K562 (cell line): ENCODE measurements around the gene TAS2R4. TPM values are rescaled to one million over a fixed set of nuclear protein-coding genes. Genes with fewer than 3 reads are reported as not detected.

Source experiments
- ESRRB ChIP-seq: fragments of 250-450 bp; sonication (Bioruptor Pico); IDR thresholded peaks from 2 replicates; pipeline ENCODE4 v1.5.0; 2020; ENCODE audit warnings: mild to moderate bottlenecking, moderate library complexity, borderline replicate concordance
- GTF2E2 ChIP-seq: fragments of 200-800 bp; sonication (Bioruptor generic); IDR thresholded peaks from 2 replicates; pipeline ENCODE4 v1.6.1; 2016; ENCODE audit warnings: missing genetic modification characterization, missing compliant biosample characterization
- HMG20A ChIP-seq: fragments of 450-650 bp; formaldehyde crosslinking; conservative IDR thresholded peaks from 2 replicates; pipeline ENCODE4 v1.4.0; 2020; ENCODE audit warnings: mild to moderate bottlenecking, mixed read lengths
- HMG20B ChIP-seq: fragments of 250-450 bp; sonication (Bioruptor Pico); IDR thresholded peaks from 2 replicates; pipeline ENCODE4 v1.5.0; 2021; ENCODE audit warnings: mild to moderate bottlenecking
- RBFOX2 ChIP-seq: fragments of 200-400 bp; formaldehyde crosslinking; IDR thresholded peaks from 2 replicates; pipeline ENCODE4 v1.6.1; 2017; ENCODE audit warnings: low read depth, mild to moderate bottlenecking, low read length, moderate library complexity
- RBM34 ChIP-seq: fragments of 200-400 bp; formaldehyde crosslinking; IDR thresholded peaks from 2 replicates; pipeline ENCODE4 v1.6.1; 2018; ENCODE audit warnings: low read length, borderline replicate concordance; ENCODE audit not compliant: insufficient read depth
- THRAP3 ChIP-seq: fragments of 450-650 bp; IDR thresholded peaks from 2 replicates; pipeline ENCODE4 v1.6.1; 2016; ENCODE audit warnings: mild to moderate bottlenecking, inconsistent platforms, borderline replicate concordance
- XRCC4 ChIP-seq: IDR thresholded peaks from one replicate; pipeline ENCODE4 v1.6.1; 2011; ENCODE audit not compliant: insufficient read depth, insufficient read length; ENCODE audit errors: extremely low read depth
- ZNF134 ChIP-seq: fragments of 250-450 bp; sonication (Bioruptor Pico); conservative IDR thresholded peaks from 2 replicates; pipeline ENCODE4 v1.4.0; 2020
- ZNF197 ChIP-seq: fragments of 200-800 bp; sonication (Bioruptor generic); IDR thresholded peaks from 2 replicates; pipeline ENCODE4 v1.6.1; 2016; ENCODE audit warnings: low read depth, missing genetic modification characterization, missing compliant biosample characterization
- ZNF57 ChIP-seq: fragments of 450-650 bp; formaldehyde crosslinking; IDR thresholded peaks from 2 replicates; pipeline ENCODE4 v1.4.0; 2020; ENCODE audit warnings: mild to moderate bottlenecking, moderate library complexity
- ZNF668 ChIP-seq: fragments of 250-450 bp; sonication (Bioruptor Pico); IDR thresholded peaks from 2 replicates; pipeline ENCODE4 v1.8.0; 2022; ENCODE audit warnings: mild to moderate bottlenecking, inconsistent platforms
- ZNF696 ChIP-seq: fragments of 250-450 bp; sonication (Bioruptor Pico); conservative IDR thresholded peaks from 2 replicates; pipeline ENCODE4 v1.4.0; 2020; ENCODE audit warnings: mild to moderate bottlenecking, moderate library complexity
- polyA plus RNA-seq, 8 experiments: library from polyadenylated mRNA; depleted of rRNA in 4 of 8; stranded (reverse) in 5 of 8; unstranded in 3 of 8; fragments of >200 nt; fragmentation: Nextera tagmentation in 2 of 8; fragmentation: Illumina TruSeq in 1 of 8; extraction: Ambion mirVana in 2 of 8; extraction: Trizol in 1 of 8; gene quantifications; 2 replicates each; pipeline versions ENCODE4 v1.2.1 to v1.2.3, GENCODE V29; 2011 to 2014; ENCODE audit warnings: inconsistent platforms in 1 of 8, missing spikeins in 1 of 8
- total RNA-seq, 7 experiments: library from RNA; depleted of rRNA in 6 of 7; stranded (reverse); fragments of >200 nt in 6 of 7; fragmentation: Illumina TruSeq in 2 of 7; extraction: Trizol in 2 of 7; gene quantifications; 2 replicates each; pipeline versions ENCODE4 v1.2.1 to v1.2.3, GENCODE V29; 2011 to 2021; ENCODE audit warnings: low replicate concordance in 1 of 7
- TF ChIP-seq, protein P1 (sequence below): sonication (generic); formaldehyde crosslinking; IDR thresholded peaks from 2 replicates; pipeline ENCODE4 v1.9.0; 2022; ENCODE audit warnings: mild to moderate bottlenecking, missing genetic modification reagents
- TF ChIP-seq, protein P2 (sequence below): fragments of 200-800 bp; sonication (Bioruptor generic); IDR thresholded peaks from 2 replicates; pipeline ENCODE4 v1.6.1; 2016; ENCODE audit warnings: missing genetic modification characterization, missing compliant biosample characterization
- TF ChIP-seq, protein P3 (sequence below): fragments of 450-650 bp; IDR thresholded peaks from 2 replicates; pipeline ENCODE4 v1.6.1; 2017; ENCODE audit warnings: antibody characterized with exemption, mild to moderate bottlenecking
- TF ChIP-seq, protein P4 (sequence below): IDR thresholded peaks from 2 replicates; pipeline ENCODE4 v1.6.1; 2016; ENCODE audit warnings: missing genetic modification characterization, missing compliant biosample characterization

The TAS2R4 gene
- total and polyA plus RNA-seq, 9 of the 15 experiments (the other 6 are each of a cell fraction or from before 2014, with no cell fraction given) = 0.04 to 2.1 (median 0.68) TPM

DNA sequence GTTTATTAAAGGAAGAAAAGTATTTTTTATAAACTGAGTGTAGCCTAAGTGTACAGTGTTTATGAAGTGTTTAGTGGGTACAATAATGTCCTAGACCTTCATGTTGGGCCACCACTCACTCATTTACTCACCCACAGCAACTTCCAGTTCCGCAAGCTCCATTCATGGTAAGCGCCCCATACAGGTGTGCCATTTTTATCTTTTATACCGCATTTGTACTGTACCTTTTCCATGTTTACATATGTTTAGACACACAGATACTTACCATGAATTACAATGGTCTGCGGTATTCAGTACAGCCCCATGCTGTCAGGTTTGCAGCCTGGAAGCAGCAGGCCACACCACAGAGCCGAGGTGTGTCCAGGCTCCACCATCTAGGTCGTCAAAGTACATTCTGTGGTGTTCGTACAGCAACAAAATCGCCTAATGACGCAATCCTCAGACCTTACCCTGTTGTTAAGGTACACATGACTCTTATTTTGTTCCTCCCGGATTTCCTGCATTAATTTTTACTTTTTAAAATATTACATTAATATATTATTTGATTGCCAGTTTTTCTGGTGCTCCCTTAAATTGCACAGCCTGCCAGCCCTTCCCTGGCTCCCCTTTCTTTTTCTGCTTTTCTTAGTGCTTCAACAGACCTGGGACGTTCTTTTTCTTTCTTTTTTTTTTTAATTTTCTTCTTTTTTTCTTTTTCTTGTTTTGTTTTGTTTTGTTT lies 39.2 kb upstream of the TAS2R4 start (continued):
- TF ChIP-seq ZNF668 (CRISPR knock-in tag) (no peak), HMG20B (no peak), ZNF57 (no peak), HMG20A (CRISPR knock-in tag) (no peak), RBM34 (no peak), ZNF696 (CRISPR knock-in tag) (no peak), GTF2E2 (tag) (no peak), ZNF197 (no peak), XRCC4 (no peak), THRAP3 (no peak), ZNF134 (CRISPR knock-in tag) (no peak), ESRRB (no peak), RBFOX2 (0 out of 2 replicates have a peak, but pooled peaks have one; percentile 35)
- TF ChIP-seq, protein P1, sequence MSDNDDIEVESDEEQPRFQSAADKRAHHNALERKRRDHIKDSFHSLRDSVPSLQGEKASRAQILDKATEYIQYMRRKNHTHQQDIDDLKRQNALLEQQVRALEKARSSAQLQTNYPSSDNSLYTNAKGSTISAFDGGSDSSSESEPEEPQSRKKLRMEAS (CRISPR knock-in tag) = no peak
- TF ChIP-seq, protein P2, sequence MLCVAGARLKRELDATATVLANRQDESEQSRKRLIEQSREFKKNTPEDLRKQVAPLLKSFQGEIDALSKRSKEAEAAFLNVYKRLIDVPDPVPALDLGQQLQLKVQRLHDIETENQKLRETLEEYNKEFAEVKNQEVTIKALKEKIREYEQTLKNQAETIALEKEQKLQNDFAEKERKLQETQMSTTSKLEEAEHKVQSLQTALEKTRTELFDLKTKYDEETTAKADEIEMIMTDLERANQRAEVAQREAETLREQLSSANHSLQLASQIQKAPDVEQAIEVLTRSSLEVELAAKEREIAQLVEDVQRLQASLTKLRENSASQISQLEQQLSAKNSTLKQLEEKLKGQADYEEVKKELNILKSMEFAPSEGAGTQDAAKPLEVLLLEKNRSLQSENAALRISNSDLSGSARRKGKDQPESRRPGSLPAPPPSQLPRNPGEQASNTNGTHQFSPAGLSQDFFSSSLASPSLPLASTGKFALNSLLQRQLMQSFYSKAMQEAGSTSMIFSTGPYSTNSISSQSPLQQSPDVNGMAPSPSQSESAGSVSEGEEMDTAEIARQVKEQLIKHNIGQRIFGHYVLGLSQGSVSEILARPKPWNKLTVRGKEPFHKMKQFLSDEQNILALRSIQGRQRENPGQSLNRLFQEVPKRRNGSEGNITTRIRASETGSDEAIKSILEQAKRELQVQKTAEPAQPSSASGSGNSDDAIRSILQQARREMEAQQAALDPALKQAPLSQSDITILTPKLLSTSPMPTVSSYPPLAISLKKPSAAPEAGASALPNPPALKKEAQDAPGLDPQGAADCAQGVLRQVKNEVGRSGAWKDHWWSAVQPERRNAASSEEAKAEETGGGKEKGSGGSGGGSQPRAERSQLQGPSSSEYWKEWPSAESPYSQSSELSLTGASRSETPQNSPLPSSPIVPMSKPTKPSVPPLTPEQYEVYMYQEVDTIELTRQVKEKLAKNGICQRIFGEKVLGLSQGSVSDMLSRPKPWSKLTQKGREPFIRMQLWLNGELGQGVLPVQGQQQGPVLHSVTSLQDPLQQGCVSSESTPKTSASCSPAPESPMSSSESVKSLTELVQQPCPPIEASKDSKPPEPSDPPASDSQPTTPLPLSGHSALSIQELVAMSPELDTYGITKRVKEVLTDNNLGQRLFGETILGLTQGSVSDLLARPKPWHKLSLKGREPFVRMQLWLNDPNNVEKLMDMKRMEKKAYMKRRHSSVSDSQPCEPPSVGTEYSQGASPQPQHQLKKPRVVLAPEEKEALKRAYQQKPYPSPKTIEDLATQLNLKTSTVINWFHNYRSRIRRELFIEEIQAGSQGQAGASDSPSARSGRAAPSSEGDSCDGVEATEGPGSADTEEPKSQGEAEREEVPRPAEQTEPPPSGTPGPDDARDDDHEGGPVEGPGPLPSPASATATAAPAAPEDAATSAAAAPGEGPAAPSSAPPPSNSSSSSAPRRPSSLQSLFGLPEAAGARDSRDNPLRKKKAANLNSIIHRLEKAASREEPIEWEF (CRISPR knock-in tag) = no peak
- TF ChIP-seq, protein P3, sequence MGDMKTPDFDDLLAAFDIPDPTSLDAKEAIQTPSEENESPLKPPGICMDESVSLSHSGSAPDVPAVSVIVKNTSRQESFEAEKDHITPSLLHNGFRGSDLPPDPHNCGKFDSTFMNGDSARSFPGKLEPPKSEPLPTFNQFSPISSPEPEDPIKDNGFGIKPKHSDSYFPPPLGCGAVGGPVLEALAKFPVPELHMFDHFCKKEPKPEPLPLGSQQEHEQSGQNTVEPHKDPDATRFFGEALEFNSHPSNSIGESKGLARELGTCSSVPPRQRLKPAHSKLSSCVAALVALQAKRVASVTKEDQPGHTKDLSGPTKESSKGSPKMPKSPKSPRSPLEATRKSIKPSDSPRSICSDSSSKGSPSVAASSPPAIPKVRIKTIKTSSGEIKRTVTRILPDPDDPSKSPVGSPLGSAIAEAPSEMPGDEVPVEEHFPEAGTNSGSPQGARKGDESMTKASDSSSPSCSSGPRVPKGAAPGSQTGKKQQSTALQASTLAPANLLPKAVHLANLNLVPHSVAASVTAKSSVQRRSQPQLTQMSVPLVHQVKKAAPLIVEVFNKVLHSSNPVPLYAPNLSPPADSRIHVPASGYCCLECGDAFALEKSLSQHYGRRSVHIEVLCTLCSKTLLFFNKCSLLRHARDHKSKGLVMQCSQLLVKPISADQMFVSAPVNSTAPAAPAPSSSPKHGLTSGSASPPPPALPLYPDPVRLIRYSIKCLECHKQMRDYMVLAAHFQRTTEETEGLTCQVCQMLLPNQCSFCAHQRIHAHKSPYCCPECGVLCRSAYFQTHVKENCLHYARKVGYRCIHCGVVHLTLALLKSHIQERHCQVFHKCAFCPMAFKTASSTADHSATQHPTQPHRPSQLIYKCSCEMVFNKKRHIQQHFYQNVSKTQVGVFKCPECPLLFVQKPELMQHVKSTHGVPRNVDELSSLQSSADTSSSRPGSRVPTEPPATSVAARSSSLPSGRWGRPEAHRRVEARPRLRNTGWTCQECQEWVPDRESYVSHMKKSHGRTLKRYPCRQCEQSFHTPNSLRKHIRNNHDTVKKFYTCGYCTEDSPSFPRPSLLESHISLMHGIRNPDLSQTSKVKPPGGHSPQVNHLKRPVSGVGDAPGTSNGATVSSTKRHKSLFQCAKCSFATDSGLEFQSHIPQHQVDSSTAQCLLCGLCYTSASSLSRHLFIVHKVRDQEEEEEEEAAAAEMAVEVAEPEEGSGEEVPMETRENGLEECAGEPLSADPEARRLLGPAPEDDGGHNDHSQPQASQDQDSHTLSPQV = no peak
- TF ChIP-seq, protein P4, sequence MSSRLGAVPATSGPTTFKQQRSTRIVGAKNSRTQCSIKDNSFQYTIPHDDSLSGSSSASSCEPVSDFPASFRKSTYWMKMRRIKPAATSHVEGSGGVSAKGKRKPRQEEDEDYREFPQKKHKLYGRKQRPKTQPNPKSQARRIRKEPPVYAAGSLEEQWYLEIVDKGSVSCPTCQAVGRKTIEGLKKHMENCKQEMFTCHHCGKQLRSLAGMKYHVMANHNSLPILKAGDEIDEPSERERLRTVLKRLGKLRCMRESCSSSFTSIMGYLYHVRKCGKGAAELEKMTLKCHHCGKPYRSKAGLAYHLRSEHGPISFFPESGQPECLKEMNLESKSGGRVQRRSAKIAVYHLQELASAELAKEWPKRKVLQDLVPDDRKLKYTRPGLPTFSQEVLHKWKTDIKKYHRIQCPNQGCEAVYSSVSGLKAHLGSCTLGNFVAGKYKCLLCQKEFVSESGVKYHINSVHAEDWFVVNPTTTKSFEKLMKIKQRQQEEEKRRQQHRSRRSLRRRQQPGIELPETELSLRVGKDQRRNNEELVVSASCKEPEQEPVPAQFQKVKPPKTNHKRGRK (tag) = peak; percentile 99
